DND-41 (cell line): Measurements from ENCODE around the gene MAN2B2.

Experiments used
- ATAC-seq: fragments of 200-7000 bp; cut with Tn5 transposase; 3 replicates; pipeline ENCODE4 v1.9.1; 2021; ENCODE audit warnings: low read depth; ENCODE audit not compliant: insufficient read depth
- DNase-seq: peaks from one replicate; pipeline ENCODE4 v3.0.0-alpha.2; 2020
- H2AFZ ChIP-seq: 2 replicates; pipeline ENCODE4 v1.6.0; 2012; ENCODE audit warnings: low read depth, low read length
- H3K27ac ChIP-seq: 2 replicates; pipeline ENCODE4 v1.5.1; 2012; ENCODE audit warnings: low read length, inconsistent platforms
- H3K27me3 ChIP-seq: fragments of 200-600 bp; sonication (generic); 2 replicates; pipeline ENCODE4 v1.6.0; 2012; ENCODE audit warnings: low read length, mild to moderate bottlenecking, inconsistent platforms; ENCODE audit not compliant: insufficient read depth, poor library complexity
- H3K36me3 ChIP-seq: 2 replicates; pipeline ENCODE4 v1.5.1; 2012; ENCODE audit warnings: low read length, inconsistent platforms; ENCODE audit not compliant: insufficient read depth
- H3K4me1 ChIP-seq: 2 replicates; pipeline ENCODE4 v1.5.1; 2012; ENCODE audit warnings: mild to moderate bottlenecking, low read length; ENCODE audit not compliant: insufficient read depth
- H3K4me2 ChIP-seq: 2 replicates; pipeline ENCODE4 v1.6.0; 2012; ENCODE audit warnings: mild to moderate bottlenecking, moderate library complexity, low read length, inconsistent platforms; ENCODE audit not compliant: insufficient read depth
- H3K4me3 ChIP-seq, 2 experiments: fragments of 200-600 bp in 1 of 2; shearing (Covaris generic) in 1 of 2; 2 replicates each; pipeline ENCODE4 v1.5.1; 2012 to 2016; ENCODE audit warnings: inconsistent platforms in 2 of 2, low read length in 2 of 2, mild to moderate bottlenecking in 2 of 2, low read depth in 1 of 2, moderate library complexity in 1 of 2
- H3K79me2 ChIP-seq: 2 replicates; pipeline ENCODE4 v1.6.0; 2012; ENCODE audit warnings: low read length, inconsistent platforms; ENCODE audit not compliant: insufficient read depth
- H3K9ac ChIP-seq: 2 replicates; pipeline ENCODE4 v1.6.0; 2012; ENCODE audit warnings: low read depth, mild to moderate bottlenecking, inconsistent platforms, low read length, moderate library complexity
- H3K9me3 ChIP-seq: 2 replicates; pipeline ENCODE4 v1.5.1; 2012; ENCODE audit warnings: low read length, moderate library complexity, mild to moderate bottlenecking, inconsistent platforms; ENCODE audit not compliant: insufficient read depth, severe bottlenecking
- H4K20me1 ChIP-seq: 2 replicates; pipeline ENCODE4 v1.6.0; 2012; ENCODE audit warnings: low read length; ENCODE audit not compliant: insufficient read depth
- EZH2 ChIP-seq: IDR thresholded peaks from 3 replicates; pipeline ENCODE4 v1.6.1; 2012; ENCODE audit warnings: borderline replicate concordance, low read depth, mild to moderate bottlenecking, moderate library complexity, low read length, inconsistent platforms; ENCODE audit not compliant: severe bottlenecking
- TF ChIP-seq, protein P1 (sequence below): IDR thresholded peaks from 2 replicates; pipeline ENCODE4 v1.5.1; 2012; ENCODE audit warnings: borderline replicate concordance, low read length, moderate library complexity, mild to moderate bottlenecking; ENCODE audit not compliant: poor library complexity, severe bottlenecking; ENCODE audit errors: extremely low read depth

MAN2B2 gene

DNA sequence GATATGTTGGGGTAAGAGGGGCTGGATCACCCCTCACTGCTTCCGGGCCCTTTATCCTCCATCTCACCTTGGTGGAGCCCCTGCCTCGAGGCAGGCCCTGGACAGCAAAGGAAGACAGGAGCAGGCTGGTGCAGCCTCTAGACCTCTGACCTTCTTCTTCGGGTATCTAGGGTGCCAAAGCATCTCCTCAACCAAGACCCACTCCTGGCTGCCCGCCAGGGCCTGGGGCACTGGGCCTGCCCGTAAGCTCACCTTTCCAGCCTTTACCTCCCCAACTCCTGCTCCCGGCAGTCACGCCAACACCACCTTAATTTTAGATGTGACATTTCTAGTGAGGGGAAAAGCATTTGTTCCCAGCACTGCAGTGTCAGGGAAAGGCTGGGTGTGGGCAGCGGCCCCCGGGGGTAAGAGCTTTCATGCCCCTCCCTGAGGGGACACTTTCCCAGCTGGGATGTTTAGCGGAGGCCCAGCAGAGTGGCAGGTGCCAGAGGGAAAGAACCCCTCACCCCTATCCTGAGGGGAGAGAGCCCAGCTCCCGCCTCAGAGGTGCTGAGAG lies 6.7 kb downstream of the MAN2B2 start:
- Histone ChIP-seq H3K4me3 (no peak overlapping the region), H3K27me3 (no peaks in the 10 kb centered on the region), H3K9ac (no peak overlapping the region), H3K9me3 (no peaks in the 10 kb centered on the region), H3K27ac (no peak overlapping the region), H3K36me3 (peaks cover 53% of the 10 kb centered on the region), H3K4me2 (no peak overlapping the region), H2AFZ (no peak overlapping the region), H4K20me1 (no peaks in the 10 kb centered on the region), H3K79me2 (no peaks in the 10 kb centered on the region), H3K4me1 (0 out of 2 replicates have a peak, but pooled peaks cover 1% of the 10 kb centered on the region)
- TF ChIP-seq EZH2: no peak
- TF ChIP-seq, protein P1, sequence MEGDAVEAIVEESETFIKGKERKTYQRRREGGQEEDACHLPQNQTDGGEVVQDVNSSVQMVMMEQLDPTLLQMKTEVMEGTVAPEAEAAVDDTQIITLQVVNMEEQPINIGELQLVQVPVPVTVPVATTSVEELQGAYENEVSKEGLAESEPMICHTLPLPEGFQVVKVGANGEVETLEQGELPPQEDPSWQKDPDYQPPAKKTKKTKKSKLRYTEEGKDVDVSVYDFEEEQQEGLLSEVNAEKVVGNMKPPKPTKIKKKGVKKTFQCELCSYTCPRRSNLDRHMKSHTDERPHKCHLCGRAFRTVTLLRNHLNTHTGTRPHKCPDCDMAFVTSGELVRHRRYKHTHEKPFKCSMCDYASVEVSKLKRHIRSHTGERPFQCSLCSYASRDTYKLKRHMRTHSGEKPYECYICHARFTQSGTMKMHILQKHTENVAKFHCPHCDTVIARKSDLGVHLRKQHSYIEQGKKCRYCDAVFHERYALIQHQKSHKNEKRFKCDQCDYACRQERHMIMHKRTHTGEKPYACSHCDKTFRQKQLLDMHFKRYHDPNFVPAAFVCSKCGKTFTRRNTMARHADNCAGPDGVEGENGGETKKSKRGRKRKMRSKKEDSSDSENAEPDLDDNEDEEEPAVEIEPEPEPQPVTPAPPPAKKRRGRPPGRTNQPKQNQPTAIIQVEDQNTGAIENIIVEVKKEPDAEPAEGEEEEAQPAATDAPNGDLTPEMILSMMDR: no peak
- DNase-seq (no peak), ATAC-seq (no peak)

DNA sequence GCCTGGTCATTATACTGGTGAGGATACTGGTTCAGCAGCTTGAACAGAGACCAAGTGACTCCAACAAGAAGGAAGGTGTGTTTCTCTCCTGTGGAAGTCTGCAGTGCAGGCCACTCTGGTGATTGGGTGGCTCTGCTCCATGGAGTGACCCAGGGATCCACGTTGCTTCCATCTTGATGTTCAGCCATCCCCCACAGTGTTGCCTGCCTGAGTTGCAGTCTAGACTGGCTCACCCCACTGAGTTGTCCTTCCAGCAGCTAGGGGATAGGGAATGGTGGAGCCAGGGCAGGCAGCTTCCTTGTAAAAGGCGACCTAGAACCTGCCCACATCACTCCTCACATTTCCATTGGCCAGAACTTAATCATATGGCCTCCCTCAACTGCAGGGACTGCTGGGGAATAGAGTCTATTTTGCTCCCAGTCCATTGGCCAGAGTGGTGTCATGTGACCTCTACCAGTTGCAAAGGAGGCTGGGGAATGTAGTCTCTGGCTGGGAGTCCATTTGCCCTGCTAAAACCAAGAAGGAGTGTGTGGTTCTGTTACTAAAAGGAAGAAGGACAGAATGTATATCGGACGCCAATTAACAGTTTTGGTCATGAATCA lies 8.0 kb downstream of the MAN2B2 start:
- Histone ChIP-seq H3K4me3 (no peak overlapping the region), H3K36me3 (peaks cover 45% of the 10 kb centered on the region), H4K20me1 (no peaks in the 10 kb centered on the region), H3K27ac (no peak overlapping the region), H3K9ac (no peak overlapping the region), H2AFZ (no peak overlapping the region), H3K27me3 (no peaks in the 10 kb centered on the region), H3K9me3 (no peaks in the 10 kb centered on the region), H3K4me1 (no peaks in the 10 kb centered on the region), H3K4me2 (no peak overlapping the region), H3K79me2 (no peaks in the 10 kb centered on the region)
- TF ChIP-seq, protein P1: no peak
- no peak for TF ChIP-seq EZH2
- peak; percentile 76 for ATAC-seq
- DNase-seq: peak; percentile 33

DNA sequence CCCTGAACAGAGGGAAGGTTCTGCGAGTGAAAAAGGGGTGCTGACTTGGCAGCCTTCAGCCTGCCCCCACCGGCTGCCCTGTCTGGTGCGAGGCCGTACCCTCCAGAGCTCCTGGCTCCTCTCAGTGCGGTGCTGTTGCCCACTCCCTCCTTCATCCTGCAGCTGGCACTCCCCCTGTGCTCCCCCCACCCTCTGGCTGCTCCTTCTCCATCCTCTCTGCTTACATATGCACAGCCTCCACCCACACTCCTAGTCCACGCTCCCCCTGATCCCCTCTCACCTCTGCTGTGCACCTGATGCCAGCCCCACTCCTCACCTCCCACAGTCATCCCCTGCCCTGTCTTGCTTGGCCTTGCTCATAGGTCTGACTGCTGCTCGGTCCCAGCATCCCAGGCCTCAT lies 9.9 kb downstream of the MAN2B2 start:
- H3K27ac ChIP-seq: no peak overlapping the region
- ATAC-seq (no peak), DNase-seq (no peak)
- TF ChIP-seq, protein P1: no peak
- TF ChIP-seq EZH2: no peak
- peaks cover 32% of the 10 kb centered on the region for H3K36me3 ChIP-seq
- H3K9me3 ChIP-seq: no peaks in the 10 kb centered on the region
- H4K20me1 ChIP-seq: no peaks in the 10 kb centered on the region
- H2AFZ ChIP-seq: no peak overlapping the region
- H3K4me2 ChIP-seq: no peak overlapping the region
- H3K9ac ChIP-seq: no peak overlapping the region
- H3K4me3 ChIP-seq: no peak overlapping the region
- no peaks in the 10 kb centered on the region for H3K27me3 ChIP-seq
- H3K79me2 ChIP-seq: no peaks in the 10 kb centered on the region
- no peaks in the 10 kb centered on the region for H3K4me1 ChIP-seq
